ACC112 (cell line): ENCODE data around the gene C3orf38.
"Not testable (repeated sequence)": the region's sequence is repeated elsewhere in the genome, so short reads cannot be mapped to it uniquely, and the experiment has no call there.

Experiments
- H2AFZ ChIP-seq: fragments of 200-600 bp; sonication (generic); one replicate; pipeline ENCODE4 v1.6.0; 2017; ENCODE audit warnings: antibody characterized with exemption, low read length; ENCODE audit not compliant: unreplicated experiment
- H3K27ac ChIP-seq: fragments of 200-600 bp; sonication (generic); 2 replicates; pipeline ENCODE4 v1.5.1; 2014; ENCODE audit warnings: low read depth, mild to moderate bottlenecking, antibody characterized with exemption, low read length, moderate library complexity
- H3K27me3 ChIP-seq: fragments of 200-600 bp; sonication (generic); 2 replicates; pipeline ENCODE4 v1.6.1; 2014; ENCODE audit warnings: mild to moderate bottlenecking, antibody characterized with exemption, low read length, moderate library complexity, mixed read lengths; ENCODE audit not compliant: insufficient read depth
- H3K36me3 ChIP-seq: fragments of 200-600 bp; sonication (generic); 2 replicates; pipeline ENCODE4 v1.6.1; 2016; ENCODE audit warnings: mild to moderate bottlenecking, antibody characterized with exemption, low read length, moderate library complexity, mixed read lengths; ENCODE audit not compliant: insufficient read depth
- H3K4me1 ChIP-seq: fragments of 200-600 bp; sonication (generic); one replicate; pipeline ENCODE4 v1.6.1; 2016; ENCODE audit warnings: low read length, mixed read lengths; ENCODE audit not compliant: insufficient read depth, unreplicated experiment, control insufficient read depth
- H3K4me3 ChIP-seq: fragments of 200-600 bp; sonication (generic); 2 replicates; pipeline ENCODE4 v1.5.1; 2014; ENCODE audit warnings: mild to moderate bottlenecking, low read depth, low read length
- H3K79me2 ChIP-seq: fragments of 200-600 bp; sonication (generic); one replicate; pipeline ENCODE4 v1.6.0; 2016; ENCODE audit warnings: low read length; ENCODE audit not compliant: control insufficient read depth, unreplicated experiment, insufficient read depth

C3orf38 gene

DNA sequence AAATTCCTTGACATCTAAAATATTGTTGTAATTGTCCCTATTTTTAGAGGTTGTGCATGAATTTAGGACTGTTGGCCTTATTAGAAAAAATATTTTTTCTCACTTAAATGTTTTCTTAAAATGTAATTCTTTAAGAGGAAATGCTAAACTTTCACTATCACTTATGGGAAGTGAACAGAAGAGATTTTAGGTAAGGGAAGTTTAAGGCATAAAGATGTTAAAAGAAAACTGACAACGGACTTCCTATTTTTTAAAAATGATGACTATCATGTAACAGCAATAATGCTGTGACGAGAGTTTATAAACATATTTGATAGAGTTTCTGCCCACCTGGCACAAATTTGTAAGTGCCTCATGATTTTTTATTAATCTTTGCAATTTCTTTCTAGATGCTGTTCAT, 3.1 kb downstream of the C3orf38 start:
- H3K27me3 ChIP-seq = no peaks in the 10 kb centered on the region
- peak overlapping the region; percentile 7; the same call in 1 of the 2 replicates for H3K4me3 ChIP-seq
- H2AFZ ChIP-seq = no peak overlapping the region
- H3K36me3 ChIP-seq = peaks cover 37% of the 10 kb centered on the region
- H3K27ac ChIP-seq = no peak overlapping the region
- H3K4me1 ChIP-seq = peaks cover 34% of the 10 kb centered on the region
- H3K79me2 ChIP-seq = peaks cover 80% of the 10 kb centered on the region

GRCh38 chr3:88166419-88166971, 16.7 kb downstream of the C3orf38 start:
- Histone ChIP-seq H3K27me3 (no peaks in the 10 kb centered on the region), H3K36me3 (peaks cover 4% of the 10 kb centered on the region; the same call in 1 of the 2 replicates), H3K79me2 (no peaks in the 10 kb centered on the region)

GRCh38 chr3:88167173-88167572, 17.4 kb downstream of the C3orf38 start:
- Histone ChIP-seq H3K36me3 (peaks cover 3% of the 10 kb centered on the region; the same call in 1 of the 2 replicates), H3K4me1 (no peaks in the 10 kb centered on the region), H2AFZ (no peak overlapping the region), H3K27me3 (no peaks in the 10 kb centered on the region), H3K27ac (no peak overlapping the region), H3K79me2 (no peaks in the 10 kb centered on the region), H3K4me3 (no peak overlapping the region)

More at GRCh38 chr3:88166419-88166971, 16.7 kb downstream of the C3orf38 start:
- Histone ChIP-seq H3K27ac (no peak overlapping the region), H2AFZ (no peak overlapping the region), H3K4me3 (no peak overlapping the region), H3K4me1 (no peaks in the 10 kb centered on the region)

- no peaks in the 10 kb centered on the region for H3K27me3 ChIP-seq
Measured at GRCh38 chr3:88167704-88168103, 17.9 kb downstream of the C3orf38 start.

GRCh38 chr3:88168171-88168570, 18.4 kb downstream of the C3orf38 start:
- Histone ChIP-seq H3K79me2 (no peaks in the 10 kb centered on the region), H3K36me3 (no peaks in the 10 kb centered on the region; the same call in 1 of the 2 replicates), H3K4me1 (no peaks in the 10 kb centered on the region), H3K4me3 (no peak overlapping the region), H2AFZ (no peak overlapping the region), H3K27me3 (no peaks in the 10 kb centered on the region), H3K27ac (no peak overlapping the region)

More at GRCh38 chr3:88167704-88168103, 17.9 kb downstream of the C3orf38 start:
- no peaks in the 10 kb centered on the region for H3K79me2 ChIP-seq
- H3K4me1 ChIP-seq = no peaks in the 10 kb centered on the region
- H3K4me3 ChIP-seq = no peak overlapping the region
- no peaks in the 10 kb centered on the region; the same call in 1 of the 2 replicates for H3K36me3 ChIP-seq
- H3K27ac ChIP-seq = no peak overlapping the region
- no peak overlapping the region for H2AFZ ChIP-seq

GRCh38 chr3:88180398-88180999, 30.7 kb downstream of the C3orf38 start:
- H3K27me3 ChIP-seq = no peaks in the 10 kb centered on the region
- H3K79me2 ChIP-seq = no peaks in the 10 kb centered on the region
- H2AFZ ChIP-seq = no peak overlapping the region
- no peaks in the 10 kb centered on the region for H3K36me3 ChIP-seq
- H3K4me3 ChIP-seq = no peak overlapping the region
- no peak overlapping the region for H3K27ac ChIP-seq
- H3K4me1 ChIP-seq = no peaks in the 10 kb centered on the region

- H3K27ac ChIP-seq, H2AFZ ChIP-seq, H3K4me1 ChIP-seq, H3K27me3 ChIP-seq, H3K4me3 ChIP-seq, H3K36me3 ChIP-seq, H3K79me2 ChIP-seq: not testable (repeated sequence)
Measured at GRCh38 chr3:88182165-88182918, 32.6 kb downstream of the C3orf38 start.

- H3K27me3 ChIP-seq = no peaks in the 10 kb centered on the region
- no peaks in the 10 kb centered on the region for H3K36me3 ChIP-seq
- H3K27ac ChIP-seq = peak overlapping the region; percentile 65
- peaks cover 9% of the 10 kb centered on the region for H3K4me1 ChIP-seq
- peak overlapping the region; percentile 16; the same call in 1 of the 2 replicates for H3K4me3 ChIP-seq
- no peaks in the 10 kb centered on the region for H3K79me2 ChIP-seq
- peak overlapping the region; percentile 95 for H2AFZ ChIP-seq
Measured at GRCh38 chr3:88188436-88188835, 38.7 kb downstream of the C3orf38 start.

DNA sequence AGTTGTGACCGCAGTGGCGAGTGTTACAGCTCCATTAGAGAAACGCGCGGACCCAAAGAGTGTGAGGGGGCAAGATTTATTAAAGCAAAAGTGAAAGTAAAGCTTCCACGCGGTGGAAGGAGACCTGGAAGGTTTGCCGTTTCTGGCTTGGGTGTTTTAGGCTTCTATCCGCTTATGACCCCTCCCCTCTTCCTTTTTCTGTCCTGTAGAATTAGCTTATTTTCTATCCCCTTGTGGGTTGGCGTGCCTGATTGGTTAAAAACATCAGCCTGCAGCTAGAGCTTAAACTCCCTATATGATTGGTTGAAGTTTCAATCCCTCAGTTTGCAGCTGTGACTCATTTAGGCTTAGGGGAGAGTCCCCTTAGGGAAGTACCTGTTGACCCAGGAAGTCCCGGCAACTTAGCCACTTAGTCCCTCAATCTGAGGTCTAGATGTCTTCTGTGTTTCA, 39.6 kb downstream of the C3orf38 start:
- Histone ChIP-seq H3K79me2 (no peaks in the 10 kb centered on the region), H3K36me3 (no peaks in the 10 kb centered on the region), H3K4me3 (no peak overlapping the region), H3K27ac (no peak overlapping the region; the same call in 1 of the 2 replicates), H3K4me1 (peaks cover 9% of the 10 kb centered on the region), H2AFZ (peak overlapping the region; percentile 95), H3K27me3 (no peaks in the 10 kb centered on the region)

- H3K4me3 ChIP-seq = no peak overlapping the region
- no peaks in the 10 kb centered on the region for H3K36me3 ChIP-seq
- no peaks in the 10 kb centered on the region for H3K79me2 ChIP-seq
- peaks cover 9% of the 10 kb centered on the region for H3K4me1 ChIP-seq
- no peaks in the 10 kb centered on the region for H3K27me3 ChIP-seq
- no peak overlapping the region for H2AFZ ChIP-seq
- no peak overlapping the region for H3K27ac ChIP-seq
Measured at GRCh38 chr3:88191872-88192409, 42.2 kb downstream of the C3orf38 start.
